Neural cell (in vitro differentiated cells): ENCODE results near the gene DDC.

Experiments
- CTCF ChIP-seq: fragments of 450-650 bp; IDR thresholded peaks from 2 replicates; pipeline ENCODE4 v1.5.1; 2014; ENCODE audit warnings: antibody characterized with exemption, mild to moderate bottlenecking, moderate library complexity; ENCODE audit not compliant: poor library complexity, severe bottlenecking
- EP300 ChIP-seq: fragments of 450-650 bp; conservative IDR thresholded peaks from 2 replicates; pipeline ENCODE4 v1.6.1; 2014; ENCODE audit warnings: antibody characterized with exemption, mild to moderate bottlenecking, moderate library complexity; ENCODE audit not compliant: poor library complexity, severe bottlenecking

GRCh38 chr7:50539725-50540124 is 25.5 kb downstream of the DDC start:
- no peak for TF ChIP-seq CTCF
- TF ChIP-seq EP300: no peak
